Neural cell (in vitro differentiated cells): ENCODE data around the gene PDE4D. TPM values are rescaled to one million over a fixed set of nuclear protein-coding genes. Genes with fewer than 3 reads are reported as not detected.

Experiments
- H2AFZ ChIP-seq: fragments of 200-600, 300-800 bp; sonication (generic), shearing (Covaris generic); 2 replicates; pipeline ENCODE4 v1.6.0; 2014; ENCODE audit warnings: low read depth, mild to moderate bottlenecking, antibody characterized with exemption, low read length, moderate library complexity
- H3F3A ChIP-seq: fragments of 200-600 bp; shearing (Covaris generic); 2 replicates; pipeline ENCODE4 v1.6.1; 2016; ENCODE audit warnings: mild to moderate bottlenecking, moderate library complexity, mixed read lengths, antibody characterized with exemption, low read length; ENCODE audit not compliant: insufficient read depth, poor library complexity, severe bottlenecking
- H3K27ac ChIP-seq: fragments of 200-600, 300-800 bp; sonication (generic), shearing (Covaris generic); 2 replicates; pipeline ENCODE4 v1.5.1; 2014; ENCODE audit warnings: mild to moderate bottlenecking, low read length, moderate library complexity
- H3K27me3 ChIP-seq: fragments of 300-800, 200-600 bp; sonication (generic), shearing (Covaris generic); 2 replicates; pipeline ENCODE4 v1.6.0; 2014; ENCODE audit warnings: mild to moderate bottlenecking, low read depth, low read length, moderate library complexity; ENCODE audit not compliant: insufficient read depth
- H3K36me3 ChIP-seq: fragments of 300-800, 200-600 bp; sonication (generic), shearing (Covaris generic); 2 replicates; pipeline ENCODE4 v1.5.1; 2014; ENCODE audit warnings: mild to moderate bottlenecking, antibody characterized with exemption, low read length, moderate library complexity; ENCODE audit not compliant: insufficient read depth
- H3K4me2 ChIP-seq: fragments of 300-800, 200-600 bp; sonication (generic), shearing (Covaris generic); 2 replicates; pipeline ENCODE4 v1.6.0; 2014; ENCODE audit warnings: mild to moderate bottlenecking, low read length
- H3K4me3 ChIP-seq: fragments of 300-800, 200-600 bp; sonication (generic), shearing (Covaris generic); 2 replicates; pipeline ENCODE4 v1.5.1; 2014; ENCODE audit warnings: mild to moderate bottlenecking, low read length, moderate library complexity
- H3K79me2 ChIP-seq: fragments of 200-600 bp; shearing (Covaris generic); replicated peaks from 2 replicates; pipeline ENCODE4 v1.6.0; 2014; ENCODE audit warnings: mild to moderate bottlenecking, low read length, moderate library complexity; ENCODE audit not compliant: insufficient read depth
- H3K9ac ChIP-seq: fragments of 300-800, 200-600 bp; sonication (generic), shearing (Covaris generic); 2 replicates; pipeline ENCODE4 v1.6.1; 2016; ENCODE audit warnings: mild to moderate bottlenecking, low read length, mixed read lengths
- H3K9me2 ChIP-seq: fragments of 200-600 bp; shearing (Covaris generic); 2 replicates; pipeline ENCODE4 v1.6.1; 2016; ENCODE audit warnings: mild to moderate bottlenecking, low read length, mixed read lengths; ENCODE audit not compliant: insufficient read depth
- H3K9me3 ChIP-seq: fragments of 200-600, 300-800 bp; sonication (generic), shearing (Covaris generic); 2 replicates; pipeline ENCODE4 v1.6.1; 2016; ENCODE audit warnings: mild to moderate bottlenecking, mixed run types, low read length, moderate library complexity, mixed read lengths
- H4K20me1 ChIP-seq: fragments of 200-600 bp; shearing (Covaris generic); 2 replicates; pipeline ENCODE4 v1.6.1; 2016; ENCODE audit warnings: mild to moderate bottlenecking, mixed run types; ENCODE audit not compliant: insufficient read depth
- EP300 ChIP-seq: fragments of 450-650 bp; conservative IDR thresholded peaks from 2 replicates; pipeline ENCODE4 v1.6.1; 2014; ENCODE audit warnings: antibody characterized with exemption, mild to moderate bottlenecking, moderate library complexity; ENCODE audit not compliant: poor library complexity, severe bottlenecking
- EZH2 ChIP-seq: fragments of 200-600, 300-800 bp; shearing (Covaris generic), sonication (generic); IDR thresholded peaks from 2 replicates; pipeline ENCODE4 v1.6.1; 2014; ENCODE audit warnings: antibody characterized with exemption, low read length, borderline replicate concordance, mild to moderate bottlenecking; ENCODE audit not compliant: insufficient read depth, poor library complexity, severe bottlenecking
- MXI1 ChIP-seq: fragments of 450-650 bp; conservative IDR thresholded peaks from 2 replicates; pipeline ENCODE4 v1.6.1; 2014; ENCODE audit warnings: antibody characterized with exemption, mild to moderate bottlenecking; ENCODE audit not compliant: poor library complexity, severe bottlenecking
- POLR2AphosphoS5 ChIP-seq: IDR thresholded peaks from 2 replicates; pipeline ENCODE4 v1.6.1; 2012
- RAD21 ChIP-seq: fragments of 450-650 bp; conservative IDR thresholded peaks from 2 replicates; pipeline ENCODE4 v1.6.1; 2014; ENCODE audit warnings: antibody characterized with exemption, mild to moderate bottlenecking, moderate library complexity
- SMC3 ChIP-seq: fragments of 450-650 bp; conservative IDR thresholded peaks from 2 replicates; pipeline ENCODE4 v1.6.1; 2014; ENCODE audit warnings: antibody characterized with exemption, mild to moderate bottlenecking, moderate library complexity; ENCODE audit not compliant: poor library complexity
- TAF1 ChIP-seq: IDR thresholded peaks from 2 replicates; pipeline ENCODE4 v1.6.1; 2012; ENCODE audit warnings: low read depth
- polyA plus RNA-seq: library from polyadenylated mRNA; depleted of rRNA; stranded (reverse); fragments of >200 nt; gene quantifications from 2 replicates; pipeline ENCODE4 v1.2.3, GENCODE V29; 2014
- TF ChIP-seq, protein P1 (sequence below): fragments of 450-650 bp; IDR thresholded peaks from 2 replicates; pipeline ENCODE4 v1.5.1; 2014; ENCODE audit warnings: antibody characterized with exemption, mild to moderate bottlenecking, moderate library complexity; ENCODE audit not compliant: poor library complexity, severe bottlenecking
- TF ChIP-seq, protein P2 (sequence below): IDR thresholded peaks from 2 replicates; pipeline ENCODE4 v1.6.1; 2012; ENCODE audit warnings: borderline replicate concordance

Gene PDE4D
- polyA plus RNA-seq, 1 donor from 2014 or later = 42.8 TPM

DNA sequence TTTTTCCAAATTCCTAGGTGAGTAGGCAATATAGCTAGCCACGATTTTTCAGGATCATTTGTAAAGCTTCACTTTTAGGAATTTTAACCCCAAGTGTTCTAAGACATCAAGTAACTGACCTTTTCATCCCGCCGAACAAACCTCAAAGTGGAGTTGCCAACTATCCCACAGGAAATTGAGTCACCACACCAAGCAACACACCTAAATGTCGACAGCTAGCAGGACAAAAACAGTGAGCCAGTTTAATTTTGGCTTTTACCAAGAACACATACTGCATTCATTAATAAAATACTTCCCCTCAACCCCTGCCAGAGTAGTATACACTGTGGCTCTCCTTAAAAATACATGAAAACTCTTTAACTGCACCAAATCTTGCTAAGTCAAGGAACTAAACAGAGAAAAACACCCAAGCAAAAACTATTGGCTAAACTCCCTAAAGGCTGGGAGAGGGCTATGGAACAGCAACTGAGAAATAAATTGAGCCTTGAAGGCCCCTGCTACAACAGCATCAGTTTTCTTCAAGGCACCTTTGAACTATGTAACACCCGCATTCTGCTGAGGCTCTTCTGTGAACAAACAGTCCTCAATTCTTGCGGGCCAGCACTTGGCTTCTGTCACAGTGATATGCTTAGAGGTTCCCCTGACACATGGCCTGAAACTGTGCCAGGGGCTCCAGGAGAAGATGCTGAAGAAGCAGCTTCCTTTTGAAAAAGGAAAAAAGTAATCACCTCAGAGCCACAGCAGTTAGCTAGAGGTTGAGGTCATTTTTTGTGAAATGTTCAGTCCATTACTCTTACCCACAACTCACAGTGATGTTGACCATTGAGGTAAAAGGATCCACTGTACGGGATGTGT, 851.1 kb downstream of the PDE4D start:
- no peaks in the 10 kb centered on the region for H3K9me2 ChIP-seq
- H3F3A ChIP-seq = no peaks in the 10 kb centered on the region
- TF ChIP-seq EZH2 (no peak), RAD21 (no peak), MXI1 (no peak), EP300 (no peak), TAF1 (no peak), SMC3 (no peak), POLR2AphosphoS5 (no peak)
- TF ChIP-seq, protein P1, sequence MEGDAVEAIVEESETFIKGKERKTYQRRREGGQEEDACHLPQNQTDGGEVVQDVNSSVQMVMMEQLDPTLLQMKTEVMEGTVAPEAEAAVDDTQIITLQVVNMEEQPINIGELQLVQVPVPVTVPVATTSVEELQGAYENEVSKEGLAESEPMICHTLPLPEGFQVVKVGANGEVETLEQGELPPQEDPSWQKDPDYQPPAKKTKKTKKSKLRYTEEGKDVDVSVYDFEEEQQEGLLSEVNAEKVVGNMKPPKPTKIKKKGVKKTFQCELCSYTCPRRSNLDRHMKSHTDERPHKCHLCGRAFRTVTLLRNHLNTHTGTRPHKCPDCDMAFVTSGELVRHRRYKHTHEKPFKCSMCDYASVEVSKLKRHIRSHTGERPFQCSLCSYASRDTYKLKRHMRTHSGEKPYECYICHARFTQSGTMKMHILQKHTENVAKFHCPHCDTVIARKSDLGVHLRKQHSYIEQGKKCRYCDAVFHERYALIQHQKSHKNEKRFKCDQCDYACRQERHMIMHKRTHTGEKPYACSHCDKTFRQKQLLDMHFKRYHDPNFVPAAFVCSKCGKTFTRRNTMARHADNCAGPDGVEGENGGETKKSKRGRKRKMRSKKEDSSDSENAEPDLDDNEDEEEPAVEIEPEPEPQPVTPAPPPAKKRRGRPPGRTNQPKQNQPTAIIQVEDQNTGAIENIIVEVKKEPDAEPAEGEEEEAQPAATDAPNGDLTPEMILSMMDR = no peak
- TF ChIP-seq, protein P2, sequence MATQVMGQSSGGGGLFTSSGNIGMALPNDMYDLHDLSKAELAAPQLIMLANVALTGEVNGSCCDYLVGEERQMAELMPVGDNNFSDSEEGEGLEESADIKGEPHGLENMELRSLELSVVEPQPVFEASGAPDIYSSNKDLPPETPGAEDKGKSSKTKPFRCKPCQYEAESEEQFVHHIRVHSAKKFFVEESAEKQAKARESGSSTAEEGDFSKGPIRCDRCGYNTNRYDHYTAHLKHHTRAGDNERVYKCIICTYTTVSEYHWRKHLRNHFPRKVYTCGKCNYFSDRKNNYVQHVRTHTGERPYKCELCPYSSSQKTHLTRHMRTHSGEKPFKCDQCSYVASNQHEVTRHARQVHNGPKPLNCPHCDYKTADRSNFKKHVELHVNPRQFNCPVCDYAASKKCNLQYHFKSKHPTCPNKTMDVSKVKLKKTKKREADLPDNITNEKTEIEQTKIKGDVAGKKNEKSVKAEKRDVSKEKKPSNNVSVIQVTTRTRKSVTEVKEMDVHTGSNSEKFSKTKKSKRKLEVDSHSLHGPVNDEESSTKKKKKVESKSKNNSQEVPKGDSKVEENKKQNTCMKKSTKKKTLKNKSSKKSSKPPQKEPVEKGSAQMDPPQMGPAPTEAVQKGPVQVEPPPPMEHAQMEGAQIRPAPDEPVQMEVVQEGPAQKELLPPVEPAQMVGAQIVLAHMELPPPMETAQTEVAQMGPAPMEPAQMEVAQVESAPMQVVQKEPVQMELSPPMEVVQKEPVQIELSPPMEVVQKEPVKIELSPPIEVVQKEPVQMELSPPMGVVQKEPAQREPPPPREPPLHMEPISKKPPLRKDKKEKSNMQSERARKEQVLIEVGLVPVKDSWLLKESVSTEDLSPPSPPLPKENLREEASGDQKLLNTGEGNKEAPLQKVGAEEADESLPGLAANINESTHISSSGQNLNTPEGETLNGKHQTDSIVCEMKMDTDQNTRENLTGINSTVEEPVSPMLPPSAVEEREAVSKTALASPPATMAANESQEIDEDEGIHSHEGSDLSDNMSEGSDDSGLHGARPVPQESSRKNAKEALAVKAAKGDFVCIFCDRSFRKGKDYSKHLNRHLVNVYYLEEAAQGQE = no peak
- H3K79me2 ChIP-seq = peaks cover 11% of the 10 kb centered on the region
- H3K4me2 ChIP-seq = no peak overlapping the region
- H3K9ac ChIP-seq = no peak overlapping the region
- no peak overlapping the region for H2AFZ ChIP-seq
- H4K20me1 ChIP-seq = no peaks in the 10 kb centered on the region
- H3K27ac ChIP-seq = no peak overlapping the region
- H3K36me3 ChIP-seq = no peaks in the 10 kb centered on the region
- H3K9me3 ChIP-seq = no peaks in the 10 kb centered on the region
- H3K4me3 ChIP-seq = no peak overlapping the region
- peaks cover 22% of the 10 kb centered on the region for H3K27me3 ChIP-seq

DNA sequence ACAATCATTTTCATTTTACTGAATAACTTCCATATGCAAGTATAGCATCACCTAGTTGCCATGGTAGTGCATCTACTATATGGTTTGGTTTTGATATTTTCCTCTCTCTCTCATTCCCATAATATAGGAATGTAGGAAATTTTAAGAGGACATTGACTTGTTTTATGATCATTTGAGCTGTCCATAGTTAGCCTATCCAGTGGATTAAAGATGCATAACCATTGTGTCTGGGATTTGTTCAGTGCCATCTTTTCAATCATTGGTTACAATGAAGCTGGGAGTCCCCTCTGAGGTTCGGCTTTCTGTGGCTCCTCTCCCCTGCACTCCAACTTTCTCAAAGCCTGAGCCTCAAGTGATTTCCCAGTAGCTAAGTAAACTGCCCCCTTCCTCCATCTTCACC, 852.2 kb downstream of the PDE4D start:
- Histone ChIP-seq H3K9me3 (no peaks in the 10 kb centered on the region), H3K4me2 (no peak overlapping the region), H3K9ac (no peak overlapping the region), H3F3A (no peaks in the 10 kb centered on the region), H3K27ac (no peak overlapping the region), H3K9me2 (no peaks in the 10 kb centered on the region), H3K27me3 (peaks cover 22% of the 10 kb centered on the region), H3K4me3 (no peak overlapping the region), H4K20me1 (no peaks in the 10 kb centered on the region), H2AFZ (no peak overlapping the region), H3K79me2 (peaks cover 22% of the 10 kb centered on the region), H3K36me3 (no peaks in the 10 kb centered on the region)
- TF ChIP-seq RAD21 (no peak), EP300 (no peak), SMC3 (no peak), MXI1 (no peak), TAF1 (no peak), POLR2AphosphoS5 (no peak)
- TF ChIP-seq, protein P1 = no peak
